Mesothelial cell of epicardium (in vitro differentiated cells): ENCODE results near the gene OPALIN. TPM values are rescaled to one million over a fixed set of nuclear protein-coding genes. Genes with fewer than 3 reads are reported as not detected.

Source experiments
- DNase-seq, 2 experiments: peaks; one replicate each; pipeline ENCODE4 v3.0.0; 2021; ENCODE audit warnings: low spot score in 2 of 2; ENCODE audit not compliant: unreplicated experiment in 2 of 2
- H3K27ac Mint-ChIP-seq: 2 replicates; pipeline ENCODE4 v1.8.0; 2021; ENCODE audit warnings: mixed read lengths
- H3K27me3 Mint-ChIP-seq: 2 replicates; pipeline ENCODE4 v1.8.0; 2021; ENCODE audit warnings: low read depth, mixed read lengths
- H3K36me3 Mint-ChIP-seq: 2 replicates; pipeline ENCODE4 v1.8.0; 2021; ENCODE audit warnings: mixed read lengths
- H3K4me1 Mint-ChIP-seq: 2 replicates; pipeline ENCODE4 v1.8.0; 2021; ENCODE audit warnings: mixed read lengths
- H3K4me3 Mint-ChIP-seq: 2 replicates; pipeline ENCODE4 v1.8.0; 2021; ENCODE audit warnings: mild to moderate bottlenecking, moderate library complexity, mixed read lengths
- H3K9me3 Mint-ChIP-seq: 2 replicates; pipeline ENCODE4 v1.8.0; 2021; ENCODE audit warnings: mixed read lengths
- CTCF ChIP-seq: fragments of 200-600 bp; sonication (generic); IDR thresholded peaks from one replicate; pipeline ENCODE4 v1.5.0; 2021; ENCODE audit warnings: antibody characterized with exemption; ENCODE audit not compliant: unreplicated experiment
- total RNA-seq: library from RNA; stranded (reverse); gene quantifications from 3 replicates; pipeline ENCODE4 v1.2.1, GENCODE V29; 2021

The OPALIN gene
- total RNA-seq, 1 donor from 2014 or later: not detected

- Mint-ChIP-seq H3K4me3 (no peak overlapping the region), H3K27me3 (peaks cover 3% of the 10 kb centered on the region), H3K9me3 (peaks cover 12% of the 10 kb centered on the region), H3K4me1 (peaks cover 7% of the 10 kb centered on the region), H3K27ac (no peak overlapping the region), H3K36me3 (no peaks in the 10 kb centered on the region)
- DNase-seq: no peak
- TF ChIP-seq CTCF: no peak
These were observed 16.4 kb downstream of the OPALIN start for GRCh38 chr10:96342402-96342801.

- TF ChIP-seq CTCF: no peak
- Mint-ChIP-seq H3K27ac (no peak overlapping the region), H3K9me3 (peaks cover 11% of the 10 kb centered on the region), H3K4me1 (peaks cover 7% of the 10 kb centered on the region), H3K27me3 (peaks cover 3% of the 10 kb centered on the region), H3K4me3 (no peak overlapping the region), H3K36me3 (no peaks in the 10 kb centered on the region)
- no peak for DNase-seq
These were observed 17.3 kb downstream of the OPALIN start for GRCh38 chr10:96341219-96342182.

- TF ChIP-seq CTCF: peak; percentile 59
- H3K27ac Mint-ChIP-seq: no peak overlapping the region
- H3K36me3 Mint-ChIP-seq: no peaks in the 10 kb centered on the region
- H3K4me1 Mint-ChIP-seq: peaks cover 7% of the 10 kb centered on the region
- DNase-seq: peak; percentile 54 to 64
- H3K9me3 Mint-ChIP-seq: peaks cover under 1% of the 10 kb centered on the region
- H3K27me3 Mint-ChIP-seq: peaks cover 3% of the 10 kb centered on the region
- no peak overlapping the region for H3K4me3 Mint-ChIP-seq
These were observed 18.6 kb downstream of the OPALIN start for GRCh38 chr10:96339956-96340904.

GRCh38 chr10:96339383-96339782, 19.4 kb downstream of the OPALIN start:
- Mint-ChIP-seq H3K4me3 (no peak overlapping the region), H3K4me1 (peaks cover 7% of the 10 kb centered on the region), H3K27ac (no peak overlapping the region), H3K36me3 (no peaks in the 10 kb centered on the region), H3K9me3 (no peaks in the 10 kb centered on the region), H3K27me3 (peaks cover 9% of the 10 kb centered on the region)
- TF ChIP-seq CTCF: no peak
- DNase-seq: no peak

GRCh38 chr10:96338279-96338925, 20.4 kb downstream of the OPALIN start:
- peaks cover 17% of the 10 kb centered on the region for H3K27me3 Mint-ChIP-seq
- TF ChIP-seq CTCF: no peak
- peaks cover 7% of the 10 kb centered on the region for H3K4me1 Mint-ChIP-seq
- H3K9me3 Mint-ChIP-seq: no peaks in the 10 kb centered on the region
- DNase-seq: no peak
- H3K27ac Mint-ChIP-seq: no peak overlapping the region
- no peaks in the 10 kb centered on the region for H3K36me3 Mint-ChIP-seq
- no peak overlapping the region for H3K4me3 Mint-ChIP-seq
